HepG2 (cell line): ENCODE results near the gene CCDC91. TPM values are rescaled to one million over a fixed set of nuclear protein-coding genes. Genes with fewer than 3 reads are reported as not detected.

Source experiments
- ATAC-seq: fragments of 200-7000 bp; cut with Tn5 transposase; 3 replicates; pipeline ENCODE4 v1.9.1; 2020; ENCODE audit warnings: mild to moderate bottlenecking, moderate library complexity
- BruUV-seq: library from RNA; stranded (reverse); fragments of 400-500 nt; replicated peaks from 2 replicates; lab custom pipeline; 2021; lab: Mats Ljungman, UMichigan
- CTCF ChIA-PET: fragments of 300-600 bp; formaldehyde crosslinking; extraction: SDS; loops from one replicate; lab custom pipeline; 2021; ENCODE audit warnings: low total read pairs, inconsistent platforms, low intra/inter-chr PET ratio; lab: Yijun Ruan, JAX
- POLR2A ChIA-PET: fragments of 350-600 bp; sonication (Branson Sonifier 250); formaldehyde crosslinking; loops from one replicate; lab custom pipeline; 2020; ENCODE audit warnings: antibody characterized with exemption, inconsistent platforms; lab: Yijun Ruan, JAX
- DNase-seq: peaks from one replicate; pipeline ENCODE4 v3.0.0-alpha.2; 2015; ENCODE audit warnings: low spot score
- FAIRE-seq: peaks from 3 replicates; lab custom pipeline; 2011; peaks lifted over from hg19 to GRCh38; lab: Jason Lieb, UNC
- H2AFZ ChIP-seq: one replicate; pipeline ENCODE4 v1.6.1; 2011; ENCODE audit warnings: low read length, inconsistent platforms
- H3K27ac ChIP-seq: fragments of 300-600 bp; 3 replicates; pipeline ENCODE4 v1.8.0; 2011; ENCODE audit warnings: mixed run types, mild to moderate bottlenecking, mixed read lengths, low read length, inconsistent platforms; ENCODE audit not compliant: insufficient read depth; ENCODE audit errors: extremely low read length
- H3K27me3 ChIP-seq, 2 experiments: fragments of 200-600 bp in 1 of 2; 2 replicates in 1 of 2; 3 replicates in 1 of 2; pipeline versions ENCODE4 v1.6.0 to v1.8.0; 2011; ENCODE audit warnings: low read length in 2 of 2, mild to moderate bottlenecking in 2 of 2, moderate library complexity in 2 of 2, inconsistent platforms in 1 of 2; ENCODE audit not compliant: insufficient read depth in 2 of 2, control insufficient read depth in 1 of 2
- H3K36me3 ChIP-seq, 2 experiments: fragments of 200-600 bp in 1 of 2; replicated peaks in 1 of 2; 2 replicates in 1 of 2; 3 replicates in 1 of 2; pipeline versions ENCODE4 v1.5.1 to v1.8.0; 2011; ENCODE audit warnings: low read length in 2 of 2, inconsistent platforms in 1 of 2; ENCODE audit not compliant: insufficient read depth in 2 of 2, control insufficient read depth in 1 of 2
- H3K4me1 ChIP-seq: 2 replicates; pipeline ENCODE4 v1.5.1; 2012; ENCODE audit warnings: low read length, inconsistent platforms; ENCODE audit not compliant: insufficient read depth
- H3K4me2 ChIP-seq: 2 replicates; pipeline ENCODE4 v1.6.0; 2011; ENCODE audit warnings: low read depth, low read length, inconsistent platforms
- H3K4me3 ChIP-seq, 3 experiments: fragments of 200-600 bp in 1 of 3; sonication (generic), shearing (Covaris generic) in 1 of 3; replicated peaks in 1 of 3; 2 replicates each; pipeline ENCODE4 v1.5.1; 2011 to 2016; ENCODE audit warnings: low read length in 3 of 3, inconsistent platforms in 2 of 3, low read depth in 2 of 3, mild to moderate bottlenecking in 2 of 3, control low read depth in 1 of 3, mixed read lengths in 1 of 3; ENCODE audit not compliant: insufficient read depth in 1 of 3
- H3K79me2 ChIP-seq: one replicate; pipeline ENCODE4 v1.6.1; 2011; ENCODE audit warnings: low read length, inconsistent platforms; ENCODE audit not compliant: insufficient read depth
- H3K9ac ChIP-seq: 2 replicates; pipeline ENCODE4 v1.6.0; 2011; ENCODE audit warnings: mild to moderate bottlenecking, low read depth, low read length, inconsistent platforms; ENCODE audit not compliant: insufficient read depth
- H3K9me3 ChIP-seq: 2 replicates; pipeline ENCODE4 v1.5.1; 2012; ENCODE audit warnings: mild to moderate bottlenecking, low read length
- H4K20me1 ChIP-seq: 2 replicates; pipeline ENCODE4 v1.6.0; 2011; ENCODE audit warnings: inconsistent platforms, mild to moderate bottlenecking, low read length, moderate library complexity; ENCODE audit not compliant: insufficient read depth
- ASH2L ChIP-seq: fragments of 300-600, 200-600 bp; sonication (generic); IDR thresholded peaks from 2 replicates; pipeline ENCODE4 v1.7.0; 2017; ENCODE audit warnings: low read depth, mild to moderate bottlenecking, moderate library complexity, mixed read lengths, low read length; ENCODE audit not compliant: insufficient read length
- FOXO4 ChIP-seq: sonication (generic); formaldehyde crosslinking; conservative IDR thresholded peaks from 2 replicates; pipeline ENCODE4 v1.8.1; 2023; ENCODE audit warnings: missing genetic modification reagents
- GATAD1 ChIP-seq: IDR thresholded peaks from 2 replicates; pipeline ENCODE4 v1.6.1; 2016; ENCODE audit warnings: missing genetic modification reagents, missing compliant biosample characterization
- GZF1 ChIP-seq: sonication (generic); formaldehyde crosslinking; IDR thresholded peaks from 2 replicates; pipeline ENCODE4 v1.5.1; 2020; ENCODE audit warnings: mild to moderate bottlenecking, missing genetic modification reagents
- JUN ChIP-seq: sonication (generic); formaldehyde crosslinking; IDR thresholded peaks from 2 replicates; pipeline ENCODE4 v1.4.0; 2020; ENCODE audit warnings: mild to moderate bottlenecking, missing genetic modification reagents
- JUNB ChIP-seq: sonication (generic); formaldehyde crosslinking; IDR thresholded peaks from 2 replicates; pipeline ENCODE4 v1.8.0; 2022; ENCODE audit warnings: missing genetic modification reagents, mild to moderate bottlenecking, borderline replicate concordance
- PRDM4 ChIP-seq: sonication (generic); formaldehyde crosslinking; IDR thresholded peaks from 2 replicates; pipeline ENCODE4 v1.9.0; 2021; ENCODE audit warnings: missing genetic modification reagents, borderline replicate concordance
- RXRA ChIP-seq: sonication (generic); formaldehyde crosslinking; IDR thresholded peaks from 2 replicates; pipeline ENCODE4 v1.5.1; 2020; ENCODE audit warnings: missing genetic modification reagents
- ZBTB49 ChIP-seq: sonication (generic); formaldehyde crosslinking; IDR thresholded peaks from 2 replicates; pipeline ENCODE4 v1.4.0; 2020; ENCODE audit warnings: missing genetic modification reagents, borderline replicate concordance
- ZFP36 ChIP-seq: fragments of 150-350 bp; IDR thresholded peaks from 2 replicates; pipeline ENCODE4 v1.6.1; 2018; ENCODE audit warnings: borderline replicate concordance, low read length, low read depth; ENCODE audit not compliant: partially characterized antibody
- ZFP91 ChIP-seq: sonication (generic); formaldehyde crosslinking; IDR thresholded peaks from 2 replicates; pipeline ENCODE4 v1.9.0; 2022; ENCODE audit warnings: missing genetic modification reagents, mild to moderate bottlenecking, borderline replicate concordance
- ZKSCAN5 ChIP-seq: sonication (generic); formaldehyde crosslinking; IDR thresholded peaks from 2 replicates; pipeline ENCODE4 v1.5.1; 2020; ENCODE audit warnings: mild to moderate bottlenecking, missing genetic modification reagents
- ZNF251 ChIP-seq: sonication (generic); formaldehyde crosslinking; IDR thresholded peaks from 2 replicates; pipeline ENCODE4 v1.9.0; 2021; ENCODE audit warnings: mild to moderate bottlenecking, missing genetic modification reagents
- ZNF576 ChIP-seq: sonication (generic); formaldehyde crosslinking; IDR thresholded peaks from 2 replicates; pipeline ENCODE4 v1.4.0; 2020; ENCODE audit warnings: mild to moderate bottlenecking, missing genetic modification reagents
- ZNF7 ChIP-seq: IDR thresholded peaks from 2 replicates; pipeline ENCODE4 v1.6.1; 2016; ENCODE audit warnings: missing biosample characterization, missing genetic modification reagents
- ZNF709 ChIP-seq: sonication (generic); formaldehyde crosslinking; IDR thresholded peaks from 2 replicates; pipeline ENCODE4 v1.5.0; 2020; ENCODE audit warnings: mild to moderate bottlenecking, missing genetic modification reagents
- WGBS: methylation state at CpG from one replicate; pipeline ENCODE4 v1.1.6; 2017; ENCODE audit warnings: low lambda C conversion rate; 5-methylcytosine and 5-hydroxymethylcytosine counted together
- in situ Hi-C: cut with HindIII; loops from 2 replicates; pipeline ENCODE4 v1.10.0; 2017; ENCODE audit warnings: low pct_unique_long_range_greater_than_20kb; ENCODE audit not compliant: extremely low pct_ligation_motif_present
- intact Hi-C: fragments of 100-400 bp; cut with micrococcal nuclease; formaldehyde crosslinking; loops from one replicate; pipeline ENCODE4 v1.10.0; 2022; ENCODE audit not compliant: unreplicated experiment
- polyA plus RNA-seq, 8 experiments: library from polyadenylated mRNA; depleted of rRNA in 3 of 8; stranded (reverse) in 7 of 8; unstranded in 1 of 8; fragments of >200 nt; fragmentation: Illumina TruSeq in 4 of 8; extraction: Trizol in 4 of 8; gene quantifications; 2 replicates each; pipeline versions ENCODE4 v1.2.1 to v1.2.3, GENCODE V29; 2011 to 2016; ENCODE audit warnings: low read depth in 4 of 8, missing spikeins in 1 of 8, mixed read lengths in 1 of 8; ENCODE audit not compliant: insufficient read depth in 1 of 8
- total RNA-seq, 5 experiments: library from RNA; depleted of rRNA; stranded (reverse); fragments of >200 nt; fragmentation: Illumina TruSeq; extraction: Trizol; gene quantifications; 2 replicates each; pipeline ENCODE4 v1.2.3, GENCODE V29; 2016; ENCODE audit warnings: low read depth in 1 of 5

CCDC91 gene
- total and polyA plus RNA-seq, 2 of the 13 experiments (the other 11 are each of a cell fraction or from before 2014, with no cell fraction given) = 9.8 to 15.8 TPM

GRCh38 chr12:28242129-28242495 lies 51.9 kb downstream of the CCDC91 start:
- TF ChIP-seq PRDM4 (CRISPR knock-in tag) (no peak), FOXO4 (no peak), JUNB (CRISPR knock-in tag) (no peak), ZNF709 (CRISPR knock-in tag) (no peak), ZBTB49 (CRISPR knock-in tag) (no peak), RXRA (no peak), GZF1 (CRISPR knock-in tag) (no peak), ASH2L (no peak), JUN (CRISPR knock-in tag) (no peak), ZFP36 (no peak), ZKSCAN5 (CRISPR knock-in tag) (no peak), ZFP91 (CRISPR knock-in tag) (no peak), GATAD1 (CRISPR knock-in tag) (no peak), ZNF7 (CRISPR knock-in tag) (no peak), ZNF251 (CRISPR knock-in tag) (no peak), ZNF576 (CRISPR knock-in tag) (no peak)
- ChIA-PET POLR2A (no interaction called here), CTCF (no interaction called here)
- ATAC-seq (no peak), DNase-seq (no peak), FAIRE-seq (no peak)
- Histone ChIP-seq H4K20me1 (no peaks in the 10 kb centered on the region), H3K27ac (no peak overlapping the region), H3K4me1 (no peaks in the 10 kb centered on the region), H3K27me3 (no peaks in the 10 kb centered on the region), H3K9ac (no peak overlapping the region), H3K4me3 (no peak overlapping the region), H3K36me3 (no peaks in the 10 kb centered on the region), H3K9me3 (no peaks in the 10 kb centered on the region), H2AFZ (no peak overlapping the region), H3K4me2 (no peak overlapping the region), H3K79me2 (no peaks in the 10 kb centered on the region)
- no TSS peak for BruUV-seq
- in situ Hi-C loops = no loop called here
- 95% methylated on average over 2 of the region's 2 CpGs for WGBS
- intact Hi-C loops = no loop called here
